A673 (cell line): ENCODE measurements around the gene ERFL.

ENCODE experiments used
- EZH2 ChIP-seq: fragments of 200-600 bp; sonication (generic); IDR thresholded peaks from 2 replicates; pipeline ENCODE4 v1.6.1; 2017; ENCODE audit warnings: borderline replicate concordance, low read depth, mild to moderate bottlenecking, mixed read lengths, antibody characterized with exemption, low read length; ENCODE audit not compliant: poor library complexity, severe bottlenecking
- TF ChIP-seq, protein P1 (sequence below): fragments of 300-800, 200-600 bp; sonication (generic); conservative IDR thresholded peaks from 2 replicates; pipeline ENCODE4 v1.5.1; 2017; ENCODE audit warnings: low read depth, mild to moderate bottlenecking, antibody characterized with exemption, low read length, moderate library complexity, mixed read lengths

DNA sequence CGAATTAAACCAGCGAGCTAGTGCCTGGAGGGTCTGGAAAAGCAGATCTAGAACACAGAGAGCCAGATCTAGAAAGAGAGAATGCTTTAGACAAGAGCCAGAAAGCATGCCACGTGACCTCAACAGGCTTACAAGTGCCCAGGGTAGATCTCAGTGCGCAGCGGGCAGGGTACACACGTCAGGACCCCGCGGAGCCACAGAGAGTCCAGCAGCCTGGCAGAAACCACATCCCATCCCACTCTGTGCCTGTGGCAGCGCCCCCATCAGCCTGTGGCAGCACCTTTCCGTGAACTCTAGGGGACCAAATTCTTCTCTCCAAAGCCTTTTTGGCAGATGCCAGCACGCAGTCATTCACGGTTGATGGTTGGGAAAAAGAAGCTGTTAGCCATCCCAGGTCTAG is 39.3 kb downstream of the ERFL start:
- TF ChIP-seq, protein P1, sequence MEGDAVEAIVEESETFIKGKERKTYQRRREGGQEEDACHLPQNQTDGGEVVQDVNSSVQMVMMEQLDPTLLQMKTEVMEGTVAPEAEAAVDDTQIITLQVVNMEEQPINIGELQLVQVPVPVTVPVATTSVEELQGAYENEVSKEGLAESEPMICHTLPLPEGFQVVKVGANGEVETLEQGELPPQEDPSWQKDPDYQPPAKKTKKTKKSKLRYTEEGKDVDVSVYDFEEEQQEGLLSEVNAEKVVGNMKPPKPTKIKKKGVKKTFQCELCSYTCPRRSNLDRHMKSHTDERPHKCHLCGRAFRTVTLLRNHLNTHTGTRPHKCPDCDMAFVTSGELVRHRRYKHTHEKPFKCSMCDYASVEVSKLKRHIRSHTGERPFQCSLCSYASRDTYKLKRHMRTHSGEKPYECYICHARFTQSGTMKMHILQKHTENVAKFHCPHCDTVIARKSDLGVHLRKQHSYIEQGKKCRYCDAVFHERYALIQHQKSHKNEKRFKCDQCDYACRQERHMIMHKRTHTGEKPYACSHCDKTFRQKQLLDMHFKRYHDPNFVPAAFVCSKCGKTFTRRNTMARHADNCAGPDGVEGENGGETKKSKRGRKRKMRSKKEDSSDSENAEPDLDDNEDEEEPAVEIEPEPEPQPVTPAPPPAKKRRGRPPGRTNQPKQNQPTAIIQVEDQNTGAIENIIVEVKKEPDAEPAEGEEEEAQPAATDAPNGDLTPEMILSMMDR = no peak
- TF ChIP-seq EZH2 = no peak
